Lower leg skin (tissue), 4 donors: ENCODE results near the gene EIF4EBP3. TPM values are rescaled to one million over a fixed set of nuclear protein-coding genes. Genes with fewer than 3 reads are reported as not detected.

Experiments used
- DNase-seq, 2 donors: peaks; one replicate each; pipeline ENCODE4 v3.0.0-alpha.2; 2019; ENCODE audit warnings: low spot score in 2 of 2
- H3K4me3 ChIP-seq: fragments of 200-600 bp; sonication (generic); 2 replicates; pipeline ENCODE4 v1.5.1; 2017; ENCODE audit warnings: mild to moderate bottlenecking, low read depth; ENCODE audit not compliant: poor library complexity, severe bottlenecking
- CTCF ChIP-seq, 3 donors: fragments of 450-650 bp; IDR thresholded peaks; one replicate each; pipeline ENCODE4 v1.5.1; 2016; ENCODE audit warnings: antibody characterized with exemption in 3 of 3, mild to moderate bottlenecking in 3 of 3, moderate library complexity in 2 of 3
- POLR2A ChIP-seq, 2 donors: fragments of 450-650 bp; IDR thresholded peaks; one replicate each; pipeline ENCODE4 v1.6.1; 2016 to 2017; ENCODE audit warnings: antibody characterized with exemption in 2 of 2, mild to moderate bottlenecking in 1 of 2, moderate library complexity in 1 of 2
- WGBS, 2 donors: methylation state at CpG; one replicate each; pipeline ENCODE4 v1.1.5; 2018; 5-methylcytosine and 5-hydroxymethylcytosine counted together
- intact Hi-C: fragments of 100-400 bp; cut with DNase I; formaldehyde crosslinking; loops from one replicate; pipeline ENCODE4 v1.15.0; 2023; ENCODE audit warnings: low total_unique reads
- total RNA-seq, 4 donors: library from RNA; depleted of rRNA; stranded (reverse); fragments of >200 nt; gene quantifications; one replicate each; pipeline ENCODE4 v1.1.0, GENCODE V29; 2016

EIF4EBP3 gene
- total RNA-seq, 4 donors from 2014 or later, result 19.2 to 32.1 (median 27.2) TPM

- WGBS, 2 donors, result 97 to 100% methylated on average over 2 of the region's 2 CpGs
- intact Hi-C loops, result no loop called here
- no peak for DNase-seq
- no peak for TF ChIP-seq POLR2A (IDR thresholded peaks at IDR 0.05)
- no peak for TF ChIP-seq CTCF (IDR thresholded peaks at IDR 0.05)
- H3K4me3 ChIP-seq, result no peak overlapping the region
Observed at GRCh38 chr5:140513124-140513523, 34.3 kb upstream of the EIF4EBP3 start.

- 90 to 93% methylated on average over 2 of the region's 2 CpGs for WGBS, 2 donors
- intact Hi-C loops, result no loop called here
Observed at GRCh38 chr5:140524003-140524402, 23.5 kb upstream of the EIF4EBP3 start.

GRCh38 chr5:140540227-140540626 lies 7.2 kb upstream of the EIF4EBP3 start:
- no peak overlapping the region for H3K4me3 ChIP-seq
- DNase-seq, result no peak
- TF ChIP-seq POLR2A (IDR thresholded peaks at IDR 0.05) (no peak), CTCF (IDR thresholded peaks at IDR 0.05) (no peak)
- WGBS, 2 donors, result 88 to 97% methylated on average over 1 of the region's 1 CpG
- intact Hi-C loops, result loop anchor here (10.0 kb wide), 1 partner anchor 155 kb away; no protein-coding TSS in a partner anchor

More at GRCh38 chr5:140524003-140524402, 23.5 kb upstream of the EIF4EBP3 start:
- no peak overlapping the region for H3K4me3 ChIP-seq
- DNase-seq, result no peak
- no peak for TF ChIP-seq POLR2A (IDR thresholded peaks at IDR 0.05)
- TF ChIP-seq CTCF (IDR thresholded peaks at IDR 0.05), result no peak

GRCh38 chr5:140542972-140543371 lies 4.5 kb upstream of the EIF4EBP3 start:
- no peak overlapping the region for H3K4me3 ChIP-seq
- intact Hi-C loops, result loop anchor here (10.0 kb wide), 1 partner anchor 158 kb away; no protein-coding TSS in a partner anchor
- TF ChIP-seq CTCF (IDR thresholded peaks at IDR 0.05) (no peak), POLR2A (IDR thresholded peaks at IDR 0.05) (no peak)
- 82 to 90% methylated on average over 5 of the region's 5 CpGs for WGBS, 2 donors
- no peak for DNase-seq

GRCh38 chr5:140544986-140545385 lies 2.5 kb upstream of the EIF4EBP3 start:
- intact Hi-C loops, result loop anchor here (10.0 kb wide), 1 partner anchor 160 kb away; no protein-coding TSS in a partner anchor
- DNase-seq, result no peak
- TF ChIP-seq CTCF (IDR thresholded peaks at IDR 0.05) (no peak), POLR2A (IDR thresholded peaks at IDR 0.05) (no peak)
- WGBS, 2 donors, result 94 to 96% methylated on average over 7 of the region's 7 CpGs
- H3K4me3 ChIP-seq, result no peak overlapping the region

- 96 to 98% methylated on average over 10 of the region's 10 CpGs for WGBS, 2 donors
- no peak overlapping the region for H3K4me3 ChIP-seq
- no peak for DNase-seq
- TF ChIP-seq POLR2A (IDR thresholded peaks at IDR 0.05), result no peak
- intact Hi-C loops, result loop anchor here (10.0 kb wide), 1 partner anchor 161 kb away; no protein-coding TSS in a partner anchor
Observed at GRCh38 chr5:140545606-140546005, 1.9 kb upstream of the EIF4EBP3 start.
